CD8-positive, alpha-beta memory T cell (primary cell): Measurements from ENCODE around the gene PLD4. TPM values are rescaled to one million over a fixed set of nuclear protein-coding genes. Genes with fewer than 3 reads are reported as not detected.
"Not testable (repeated sequence)": the region's sequence is repeated elsewhere in the genome, so short reads cannot be mapped to it uniquely, and the experiment has no call there.

ENCODE experiments used
- CTCF ChIA-PET: fragments of 350-600 bp; sonication (Branson Sonifier 250); formaldehyde crosslinking; loops from one replicate; lab custom pipeline; 2021; ENCODE audit warnings: antibody characterized with exemption; lab: Charles Lee
- POLR2A ChIA-PET: fragments of 350-600 bp; sonication (Branson Sonifier 250); formaldehyde crosslinking; loops from one replicate; lab custom pipeline; 2021; ENCODE audit warnings: antibody characterized with exemption; lab: Charles Lee
- DNase-seq, 5 donors: peaks; one replicate each; pipeline versions ENCODE4 v3.0.0 to v3.0.0-alpha.2; 2020 to 2022; ENCODE audit warnings: mixed read lengths in 1 of 5
- H3K27ac ChIP-seq: one replicate; pipeline ENCODE4 v1.7.0; 2013; ENCODE audit warnings: low read depth, mild to moderate bottlenecking, low read length, moderate library complexity
- H3K27me3 ChIP-seq: 2 replicates; pipeline ENCODE4 v1.7.0; 2013; ENCODE audit warnings: low read length, mild to moderate bottlenecking; ENCODE audit not compliant: insufficient read depth, poor library complexity, severe bottlenecking
- H3K36me3 ChIP-seq: 2 replicates; pipeline ENCODE4 v1.7.0; 2013; ENCODE audit warnings: mild to moderate bottlenecking, low read length, moderate library complexity; ENCODE audit not compliant: insufficient read depth
- H3K4me1 ChIP-seq: 2 replicates; pipeline ENCODE4 v1.7.0; 2013; ENCODE audit warnings: mild to moderate bottlenecking, low read length, moderate library complexity; ENCODE audit not compliant: insufficient read depth
- H3K4me3 ChIP-seq: 2 replicates; pipeline ENCODE4 v1.7.0; 2013; ENCODE audit warnings: mild to moderate bottlenecking, low read length
- H3K9me3 ChIP-seq: 2 replicates; pipeline ENCODE4 v1.7.0; 2013; ENCODE audit warnings: mild to moderate bottlenecking, low read length
- H3K27ac Mint-ChIP-seq, 8 donors: one replicate each; pipeline ENCODE4 v1.8.0; 2020 to 2021; ENCODE audit warnings: mixed read lengths in 8 of 8, mild to moderate bottlenecking in 6 of 8, inconsistent platforms in 3 of 8, moderate library complexity in 3 of 8
- H3K27me3 Mint-ChIP-seq, 2 donors: one replicate each; pipeline ENCODE4 v1.8.0; 2020 to 2021; ENCODE audit warnings: mixed read lengths in 2 of 2, mild to moderate bottlenecking in 1 of 2, moderate library complexity in 1 of 2
- H3K36me3 Mint-ChIP-seq, 3 donors: one replicate each; pipeline ENCODE4 v1.8.0; 2020 to 2021; ENCODE audit warnings: mixed read lengths in 3 of 3, inconsistent platforms in 1 of 3, mild to moderate bottlenecking in 1 of 3
- H3K4me1 Mint-ChIP-seq, 3 donors: one replicate each; pipeline ENCODE4 v1.8.0; 2020 to 2021; ENCODE audit warnings: mixed read lengths in 3 of 3, inconsistent platforms in 1 of 3, mild to moderate bottlenecking in 1 of 3
- H3K4me3 Mint-ChIP-seq, 7 donors: one replicate each; pipeline ENCODE4 v1.8.0; 2020 to 2021; ENCODE audit warnings: mixed read lengths in 7 of 7, mild to moderate bottlenecking in 6 of 7, moderate library complexity in 4 of 7, inconsistent platforms in 2 of 7
- H3K9me3 Mint-ChIP-seq, 5 donors: one replicate each; pipeline ENCODE4 v1.8.0; 2020 to 2022; ENCODE audit warnings: mixed read lengths in 5 of 5, mild to moderate bottlenecking in 3 of 5, moderate library complexity in 2 of 5, inconsistent platforms in 1 of 5
- polyA plus RNA-seq: library from polyadenylated mRNA; unstranded; fragments of 300-500 nt; fragmentation: Illumina TruSeq; gene quantifications from one replicate; pipeline ENCODE4 v1.2.3, GENCODE V29; 2021
- total RNA-seq, 2 experiments: library from RNA; stranded (reverse); gene quantifications; one replicate each; pipeline ENCODE4 v1.2.3, GENCODE V29; 2021

Gene PLD4
- total and polyA plus RNA-seq, 3 experiments from 2014 or later: 0.04 TPM; not detected in 2

DNA sequence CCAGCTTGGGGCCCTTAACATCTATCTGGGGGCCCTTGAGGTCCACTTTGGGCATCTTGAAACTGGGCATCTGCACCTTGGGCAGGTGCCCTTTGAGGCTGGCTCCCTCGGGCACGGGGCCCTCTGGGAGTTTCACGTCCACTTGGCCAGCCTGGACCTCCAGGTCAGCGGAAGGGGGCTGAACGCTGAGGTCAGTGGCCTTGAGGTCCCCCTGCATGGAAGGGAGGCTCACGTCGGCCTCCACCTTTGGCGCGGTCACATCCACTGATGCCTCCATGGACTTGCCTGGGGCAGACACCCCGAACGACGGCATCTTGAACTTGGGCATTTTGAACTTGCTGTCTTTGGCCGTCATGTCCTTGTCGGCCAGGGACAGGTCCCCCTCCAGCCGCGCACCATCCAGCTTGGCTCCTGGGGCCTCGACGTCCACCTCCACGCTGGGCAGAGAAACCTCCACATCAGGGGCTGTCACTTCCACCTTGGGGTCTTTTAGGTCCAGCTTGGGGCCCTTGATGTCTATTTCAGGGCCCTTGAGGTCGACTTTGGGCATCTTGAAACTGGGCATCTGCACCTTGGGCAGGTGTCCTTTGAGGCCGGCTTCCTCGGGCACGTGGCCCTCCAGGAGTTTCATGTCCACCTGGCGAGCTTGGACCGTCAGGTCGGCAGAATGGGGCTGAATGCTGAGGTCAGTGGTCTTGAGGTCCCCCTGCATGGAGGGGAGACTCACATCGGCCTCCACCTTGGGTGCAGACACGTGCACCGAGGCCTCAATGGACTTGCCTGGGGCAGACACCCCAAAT lies 18.7 kb downstream of the PLD4 start:
- H3K4me3 Mint-ChIP-seq, H3K27ac ChIP-seq, H3K4me1 Mint-ChIP-seq, H3K36me3 ChIP-seq, H3K4me1 ChIP-seq, H3K4me3 ChIP-seq, CTCF ChIA-PET, H3K27me3 ChIP-seq, H3K9me3 Mint-ChIP-seq, POLR2A ChIA-PET, H3K27me3 Mint-ChIP-seq, H3K27ac Mint-ChIP-seq, H3K36me3 Mint-ChIP-seq, H3K9me3 ChIP-seq: not testable (repeated sequence)
- peak in 1 of 5 donors; percentile 44 for DNase-seq

DNA sequence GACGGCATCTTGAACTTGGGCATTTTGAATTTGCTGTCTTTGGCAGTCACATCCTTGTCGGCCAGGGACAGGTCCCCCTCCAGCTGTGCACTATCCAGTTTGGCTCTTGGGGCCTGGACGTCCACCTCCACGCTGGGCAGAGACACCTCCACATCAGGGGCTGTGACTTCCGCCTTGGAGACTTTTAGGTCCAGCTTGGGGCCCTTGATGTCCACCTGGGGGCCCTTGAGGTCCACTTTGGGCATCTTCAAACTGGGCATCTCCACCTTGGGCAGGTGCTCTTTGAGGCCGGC lies 19.3 kb downstream of the PLD4 start:
- H3K36me3 ChIP-seq, H3K27ac Mint-ChIP-seq, H3K36me3 Mint-ChIP-seq, H3K4me3 Mint-ChIP-seq, CTCF ChIA-PET, H3K27me3 Mint-ChIP-seq, H3K4me1 Mint-ChIP-seq, H3K4me1 ChIP-seq, H3K27ac ChIP-seq, DNase-seq, H3K4me3 ChIP-seq, H3K9me3 ChIP-seq, POLR2A ChIA-PET, H3K9me3 Mint-ChIP-seq, H3K27me3 ChIP-seq: not testable (repeated sequence)

DNA sequence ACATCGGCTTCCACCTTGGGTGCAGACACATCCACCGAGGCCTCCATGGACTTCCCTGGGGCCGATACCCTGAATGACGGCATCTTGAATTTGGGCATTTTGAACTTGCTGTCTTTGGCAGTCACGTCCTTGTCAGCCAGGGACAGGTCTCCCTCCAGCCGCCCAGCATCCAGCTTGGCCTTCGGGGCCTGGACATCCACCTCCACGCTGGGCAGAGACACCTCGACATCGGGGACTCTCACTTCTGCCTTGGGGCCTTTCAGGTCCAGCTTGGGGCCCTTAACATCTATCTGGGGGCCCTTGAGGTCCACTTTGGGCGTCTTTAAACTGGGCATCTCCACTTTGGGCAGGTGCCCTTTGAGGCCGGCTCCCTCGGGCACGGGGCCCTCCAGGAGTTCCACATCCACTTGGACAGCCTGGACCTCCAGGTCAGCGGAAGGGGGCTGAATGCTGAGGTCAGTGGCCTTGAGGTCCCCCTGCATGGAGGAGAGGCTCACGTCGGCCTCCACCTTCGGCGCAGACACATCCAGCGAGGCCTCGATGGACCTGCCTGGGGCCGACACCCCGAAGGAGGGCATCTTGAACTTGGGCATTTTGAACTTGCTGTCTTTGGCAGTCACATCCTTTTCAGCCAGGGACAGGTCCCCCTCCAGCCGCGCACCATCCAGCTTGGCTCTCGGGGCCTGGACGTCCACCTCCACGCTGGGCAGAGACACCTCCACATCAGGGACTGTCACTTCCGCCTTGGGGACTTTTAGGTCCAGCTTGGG lies 19.9 kb downstream of the PLD4 start:
- H3K27ac ChIP-seq, H3K36me3 ChIP-seq, CTCF ChIA-PET, H3K36me3 Mint-ChIP-seq, H3K4me3 Mint-ChIP-seq, POLR2A ChIA-PET, H3K4me3 ChIP-seq, H3K9me3 ChIP-seq, H3K27ac Mint-ChIP-seq, H3K27me3 Mint-ChIP-seq, H3K9me3 Mint-ChIP-seq, H3K27me3 ChIP-seq, H3K4me1 ChIP-seq, H3K4me1 Mint-ChIP-seq: not testable (repeated sequence)
- DNase-seq: peak in 1 of 5 donors; percentile 41

DNA sequence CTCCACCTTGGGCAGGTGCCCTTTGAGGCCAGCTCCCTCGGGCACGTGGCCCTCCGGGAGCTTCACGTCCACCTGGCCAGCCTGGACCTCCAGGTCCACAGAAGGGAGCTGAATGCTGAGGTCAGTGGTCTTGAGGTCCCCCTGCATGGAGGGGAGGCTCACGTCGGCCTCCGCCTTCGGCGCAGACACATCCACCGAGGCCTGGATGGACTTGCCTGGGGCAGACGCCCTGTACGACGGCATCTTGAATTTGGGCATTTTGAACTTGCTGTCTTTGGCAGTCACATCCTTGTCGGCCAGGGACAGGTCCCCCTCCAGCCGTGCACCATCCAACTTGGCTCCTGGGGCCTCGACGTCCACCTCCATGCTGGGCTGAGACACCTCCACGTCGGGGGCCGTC lies 20.6 kb downstream of the PLD4 start:
- H3K4me3 ChIP-seq, H3K9me3 ChIP-seq, H3K4me1 Mint-ChIP-seq, H3K36me3 ChIP-seq, H3K36me3 Mint-ChIP-seq, H3K4me3 Mint-ChIP-seq, H3K9me3 Mint-ChIP-seq, H3K27ac ChIP-seq, H3K27ac Mint-ChIP-seq, CTCF ChIA-PET, H3K27me3 Mint-ChIP-seq, H3K27me3 ChIP-seq, H3K4me1 ChIP-seq, POLR2A ChIA-PET: not testable (repeated sequence)
- DNase-seq: peak in 1 of 5 donors; percentile 39

DNA sequence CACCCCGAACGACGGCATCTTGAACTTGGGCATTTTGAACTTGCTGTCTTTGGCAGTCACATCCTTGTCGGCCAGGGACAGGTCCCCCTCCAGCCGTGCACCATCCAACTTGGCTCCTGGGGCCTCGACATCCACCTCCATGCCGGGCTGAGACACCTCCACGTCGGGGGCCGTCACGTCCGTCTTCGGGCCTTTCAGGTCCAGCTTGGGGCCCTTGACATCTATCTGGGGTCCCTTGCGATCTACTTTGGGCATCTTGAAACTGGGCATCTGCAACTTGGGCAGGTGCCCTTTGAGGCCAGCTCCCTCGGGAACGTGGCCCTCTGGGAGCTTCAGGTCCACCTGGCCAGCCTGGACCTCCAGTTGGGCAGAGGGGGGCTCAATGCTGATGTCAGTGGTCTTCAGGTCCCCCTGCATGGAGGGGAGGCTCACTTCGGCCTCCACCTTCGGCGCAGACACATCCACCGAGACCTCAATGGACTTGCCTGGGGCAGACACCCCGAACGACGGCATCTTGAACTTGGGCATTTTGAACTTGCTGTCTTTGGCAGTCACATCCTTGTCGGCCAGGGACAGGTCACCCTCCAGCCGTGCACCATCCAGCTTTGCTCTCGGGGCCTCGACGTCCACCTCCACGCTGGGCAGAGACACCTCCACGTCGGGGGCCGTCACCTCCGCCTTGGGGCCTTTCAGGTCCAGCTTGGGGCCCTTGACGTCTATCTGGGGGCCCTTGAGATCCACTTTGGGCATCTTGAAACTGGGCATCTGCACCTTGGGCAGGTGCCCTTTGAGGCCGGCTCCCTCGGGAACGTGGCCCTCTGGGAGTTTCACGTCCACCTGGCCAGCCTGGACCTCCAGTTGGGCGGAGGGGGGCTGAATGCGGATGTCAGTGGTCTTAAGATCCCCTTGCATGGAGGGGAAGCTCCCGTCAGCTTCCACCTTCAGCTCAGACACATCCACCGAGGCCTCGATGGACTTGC lies 21.6 kb downstream of the PLD4 start:
- H3K4me1 Mint-ChIP-seq: not testable (repeated sequence)

DNA sequence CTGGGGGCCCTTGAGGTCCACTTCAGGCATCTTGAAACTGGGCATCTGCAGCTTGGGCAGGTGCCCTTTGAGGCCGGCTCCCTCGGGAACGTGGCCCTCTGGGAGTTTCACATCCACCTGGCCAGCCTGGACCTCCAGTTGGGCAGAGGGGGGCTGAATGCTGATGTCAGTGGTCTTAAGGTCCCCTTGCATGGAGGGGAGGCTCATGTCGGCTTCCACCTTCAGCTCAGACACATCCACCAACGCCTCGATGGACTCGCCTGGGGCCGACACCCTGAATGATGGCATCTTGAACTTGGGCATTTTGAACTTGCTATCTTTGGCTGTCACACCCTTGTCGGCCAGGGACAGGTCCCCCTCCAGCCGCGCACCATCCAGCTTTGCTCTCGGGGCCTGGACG lies 22.5 kb downstream of the PLD4 start:
- H3K4me3 ChIP-seq, H3K36me3 Mint-ChIP-seq, H3K9me3 Mint-ChIP-seq, H3K27ac Mint-ChIP-seq, H3K4me1 ChIP-seq, H3K36me3 ChIP-seq, H3K9me3 ChIP-seq, CTCF ChIA-PET, H3K27me3 ChIP-seq, H3K27ac ChIP-seq, H3K4me1 Mint-ChIP-seq, H3K27me3 Mint-ChIP-seq, POLR2A ChIA-PET: not testable (repeated sequence)
- DNase-seq: peak in 1 of 5 donors; percentile 45
- peak overlapping the region in 1 of 7 donors; percentile 32 for H3K4me3 Mint-ChIP-seq

More for the DNA sequence above, 21.6 kb downstream of the PLD4 start:
- H3K27ac ChIP-seq, H3K27ac Mint-ChIP-seq, H3K27me3 Mint-ChIP-seq, H3K9me3 Mint-ChIP-seq, H3K36me3 Mint-ChIP-seq, POLR2A ChIA-PET, H3K4me3 ChIP-seq, H3K36me3 ChIP-seq, H3K4me3 Mint-ChIP-seq, CTCF ChIA-PET, H3K27me3 ChIP-seq, H3K4me1 ChIP-seq, H3K9me3 ChIP-seq: not testable (repeated sequence)
- peak in 1 of 5 donors; percentile 33 for DNase-seq

DNA sequence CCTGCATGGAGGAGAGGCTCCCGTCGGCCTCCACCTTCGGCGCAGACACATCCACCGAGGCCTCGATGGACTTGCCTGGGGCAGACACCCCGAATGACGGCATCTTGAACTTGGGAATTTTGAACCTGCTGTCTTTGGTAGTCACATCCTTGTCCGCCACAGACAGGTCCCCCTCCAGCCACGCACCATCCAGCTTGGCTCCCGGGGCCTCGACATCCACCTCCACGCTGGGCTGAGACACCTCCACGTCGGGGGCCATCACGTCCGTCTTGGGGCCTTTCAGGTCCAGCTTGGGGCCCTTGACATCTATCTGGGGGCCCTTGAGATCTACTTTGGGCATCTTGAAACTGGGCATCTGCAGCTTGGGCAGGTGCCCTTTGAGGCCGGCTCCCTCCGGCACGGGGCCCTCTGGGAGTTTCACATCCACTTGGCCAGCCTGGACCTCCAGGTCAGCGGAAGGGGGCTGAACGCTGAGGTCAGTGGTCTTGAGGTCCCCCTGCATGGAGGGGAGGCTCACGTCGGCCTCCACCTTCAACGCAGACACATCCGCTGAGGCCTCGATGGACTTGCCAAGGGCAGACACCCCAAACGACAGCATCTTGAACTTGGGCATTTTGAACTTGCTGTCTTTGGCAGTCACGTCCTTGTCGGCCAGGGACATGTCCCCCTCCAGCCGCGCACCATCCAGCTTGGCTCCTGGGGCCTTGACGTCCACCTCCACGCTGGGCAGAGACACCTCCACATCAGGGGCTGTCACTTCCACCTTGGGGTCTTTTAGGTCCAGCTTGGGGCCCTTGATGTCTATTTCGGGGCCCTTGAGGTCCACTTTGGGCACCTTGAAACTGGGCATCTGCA lies 23.4 kb downstream of the PLD4 start:
- H3K4me1 ChIP-seq, H3K27ac Mint-ChIP-seq, H3K4me3 ChIP-seq, H3K9me3 Mint-ChIP-seq, H3K4me3 Mint-ChIP-seq, CTCF ChIA-PET, H3K27me3 ChIP-seq, H3K4me1 Mint-ChIP-seq, POLR2A ChIA-PET, H3K27ac ChIP-seq, H3K36me3 ChIP-seq, H3K27me3 Mint-ChIP-seq, H3K36me3 Mint-ChIP-seq, H3K9me3 ChIP-seq: not testable (repeated sequence)
- peak in 1 of 5 donors; percentile 38 for DNase-seq
